Neural cell (in vitro differentiated cells): ENCODE measurements around the gene ICA1. TPM values are rescaled to one million over a fixed set of nuclear protein-coding genes. Genes with fewer than 3 reads are reported as not detected.

ENCODE experiments used
- H2AFZ ChIP-seq: fragments of 200-600, 300-800 bp; sonication (generic), shearing (Covaris generic); 2 replicates; pipeline ENCODE4 v1.6.0; 2014; ENCODE audit warnings: low read depth, mild to moderate bottlenecking, antibody characterized with exemption, low read length, moderate library complexity
- H3F3A ChIP-seq: fragments of 200-600 bp; shearing (Covaris generic); 2 replicates; pipeline ENCODE4 v1.6.1; 2016; ENCODE audit warnings: mild to moderate bottlenecking, moderate library complexity, mixed read lengths, antibody characterized with exemption, low read length; ENCODE audit not compliant: insufficient read depth, poor library complexity, severe bottlenecking
- H3K27ac ChIP-seq: fragments of 200-600, 300-800 bp; sonication (generic), shearing (Covaris generic); 2 replicates; pipeline ENCODE4 v1.5.1; 2014; ENCODE audit warnings: mild to moderate bottlenecking, low read length, moderate library complexity
- H3K27me3 ChIP-seq: fragments of 300-800, 200-600 bp; sonication (generic), shearing (Covaris generic); 2 replicates; pipeline ENCODE4 v1.6.0; 2014; ENCODE audit warnings: mild to moderate bottlenecking, low read depth, low read length, moderate library complexity; ENCODE audit not compliant: insufficient read depth
- H3K36me3 ChIP-seq: fragments of 300-800, 200-600 bp; sonication (generic), shearing (Covaris generic); 2 replicates; pipeline ENCODE4 v1.5.1; 2014; ENCODE audit warnings: mild to moderate bottlenecking, antibody characterized with exemption, low read length, moderate library complexity; ENCODE audit not compliant: insufficient read depth
- H3K4me2 ChIP-seq: fragments of 300-800, 200-600 bp; sonication (generic), shearing (Covaris generic); 2 replicates; pipeline ENCODE4 v1.6.0; 2014; ENCODE audit warnings: mild to moderate bottlenecking, low read length
- H3K4me3 ChIP-seq: fragments of 300-800, 200-600 bp; sonication (generic), shearing (Covaris generic); 2 replicates; pipeline ENCODE4 v1.5.1; 2014; ENCODE audit warnings: mild to moderate bottlenecking, low read length, moderate library complexity
- H3K79me2 ChIP-seq: fragments of 200-600 bp; shearing (Covaris generic); replicated peaks from 2 replicates; pipeline ENCODE4 v1.6.0; 2014; ENCODE audit warnings: mild to moderate bottlenecking, low read length, moderate library complexity; ENCODE audit not compliant: insufficient read depth
- H3K9ac ChIP-seq: fragments of 300-800, 200-600 bp; sonication (generic), shearing (Covaris generic); 2 replicates; pipeline ENCODE4 v1.6.1; 2016; ENCODE audit warnings: mild to moderate bottlenecking, low read length, mixed read lengths
- H3K9me2 ChIP-seq: fragments of 200-600 bp; shearing (Covaris generic); 2 replicates; pipeline ENCODE4 v1.6.1; 2016; ENCODE audit warnings: mild to moderate bottlenecking, low read length, mixed read lengths; ENCODE audit not compliant: insufficient read depth
- H3K9me3 ChIP-seq: fragments of 200-600, 300-800 bp; sonication (generic), shearing (Covaris generic); 2 replicates; pipeline ENCODE4 v1.6.1; 2016; ENCODE audit warnings: mild to moderate bottlenecking, mixed run types, low read length, moderate library complexity, mixed read lengths
- H4K20me1 ChIP-seq: fragments of 200-600 bp; shearing (Covaris generic); 2 replicates; pipeline ENCODE4 v1.6.1; 2016; ENCODE audit warnings: mild to moderate bottlenecking, mixed run types; ENCODE audit not compliant: insufficient read depth
- EP300 ChIP-seq: fragments of 450-650 bp; conservative IDR thresholded peaks from 2 replicates; pipeline ENCODE4 v1.6.1; 2014; ENCODE audit warnings: antibody characterized with exemption, mild to moderate bottlenecking, moderate library complexity; ENCODE audit not compliant: poor library complexity, severe bottlenecking
- EZH2 ChIP-seq: fragments of 200-600, 300-800 bp; shearing (Covaris generic), sonication (generic); IDR thresholded peaks from 2 replicates; pipeline ENCODE4 v1.6.1; 2014; ENCODE audit warnings: antibody characterized with exemption, low read length, borderline replicate concordance, mild to moderate bottlenecking; ENCODE audit not compliant: insufficient read depth, poor library complexity, severe bottlenecking
- MXI1 ChIP-seq: fragments of 450-650 bp; conservative IDR thresholded peaks from 2 replicates; pipeline ENCODE4 v1.6.1; 2014; ENCODE audit warnings: antibody characterized with exemption, mild to moderate bottlenecking; ENCODE audit not compliant: poor library complexity, severe bottlenecking
- POLR2AphosphoS5 ChIP-seq: IDR thresholded peaks from 2 replicates; pipeline ENCODE4 v1.6.1; 2012
- RAD21 ChIP-seq: fragments of 450-650 bp; conservative IDR thresholded peaks from 2 replicates; pipeline ENCODE4 v1.6.1; 2014; ENCODE audit warnings: antibody characterized with exemption, mild to moderate bottlenecking, moderate library complexity
- SMC3 ChIP-seq: fragments of 450-650 bp; conservative IDR thresholded peaks from 2 replicates; pipeline ENCODE4 v1.6.1; 2014; ENCODE audit warnings: antibody characterized with exemption, mild to moderate bottlenecking, moderate library complexity; ENCODE audit not compliant: poor library complexity
- TAF1 ChIP-seq: IDR thresholded peaks from 2 replicates; pipeline ENCODE4 v1.6.1; 2012; ENCODE audit warnings: low read depth
- polyA plus RNA-seq: library from polyadenylated mRNA; depleted of rRNA; stranded (reverse); fragments of >200 nt; gene quantifications from 2 replicates; pipeline ENCODE4 v1.2.3, GENCODE V29; 2014
- TF ChIP-seq, protein P1 (sequence below): IDR thresholded peaks from 2 replicates; pipeline ENCODE4 v1.6.1; 2012; ENCODE audit warnings: borderline replicate concordance
- TF ChIP-seq, protein P2 (sequence below): fragments of 450-650 bp; IDR thresholded peaks from 2 replicates; pipeline ENCODE4 v1.5.1; 2014; ENCODE audit warnings: antibody characterized with exemption, mild to moderate bottlenecking, moderate library complexity; ENCODE audit not compliant: poor library complexity, severe bottlenecking

The ICA1 gene
- polyA plus RNA-seq, 1 donor from 2014 or later = 18.6 TPM

DNA sequence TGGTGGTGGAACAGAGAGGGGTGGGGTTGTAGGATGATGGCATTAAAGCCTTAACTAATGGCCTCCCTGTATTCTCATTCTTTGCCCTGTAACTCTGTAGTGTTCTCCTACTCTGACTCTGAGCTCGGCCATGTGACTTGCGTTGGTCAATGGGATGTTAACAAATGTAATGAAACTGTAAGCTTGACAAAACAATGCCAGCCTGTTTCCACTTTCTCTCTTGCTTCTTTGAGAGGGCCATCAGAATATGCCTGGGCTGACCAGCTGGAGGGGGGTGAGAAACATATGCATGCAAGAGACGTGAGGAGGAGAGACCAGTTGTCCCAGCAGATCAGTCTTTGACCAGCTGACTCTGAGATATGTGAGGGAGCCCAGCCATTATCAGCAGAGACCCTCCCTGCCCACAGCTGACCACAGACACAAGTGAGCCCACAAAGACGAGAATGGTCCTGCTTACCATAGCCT is 100.6 kb downstream of the ICA1 start:
- Histone ChIP-seq H3K79me2 (no peaks in the 10 kb centered on the region), H3K27ac (no peak overlapping the region), H3K9me2 (no peaks in the 10 kb centered on the region), H4K20me1 (no peaks in the 10 kb centered on the region), H3K36me3 (no peaks in the 10 kb centered on the region), H3K9me3 (no peaks in the 10 kb centered on the region), H3K9ac (no peak overlapping the region), H3F3A (no peaks in the 10 kb centered on the region), H3K4me2 (no peak overlapping the region), H2AFZ (no peak overlapping the region), H3K4me3 (no peak overlapping the region), H3K27me3 (no peaks in the 10 kb centered on the region)
- TF ChIP-seq, protein P1, sequence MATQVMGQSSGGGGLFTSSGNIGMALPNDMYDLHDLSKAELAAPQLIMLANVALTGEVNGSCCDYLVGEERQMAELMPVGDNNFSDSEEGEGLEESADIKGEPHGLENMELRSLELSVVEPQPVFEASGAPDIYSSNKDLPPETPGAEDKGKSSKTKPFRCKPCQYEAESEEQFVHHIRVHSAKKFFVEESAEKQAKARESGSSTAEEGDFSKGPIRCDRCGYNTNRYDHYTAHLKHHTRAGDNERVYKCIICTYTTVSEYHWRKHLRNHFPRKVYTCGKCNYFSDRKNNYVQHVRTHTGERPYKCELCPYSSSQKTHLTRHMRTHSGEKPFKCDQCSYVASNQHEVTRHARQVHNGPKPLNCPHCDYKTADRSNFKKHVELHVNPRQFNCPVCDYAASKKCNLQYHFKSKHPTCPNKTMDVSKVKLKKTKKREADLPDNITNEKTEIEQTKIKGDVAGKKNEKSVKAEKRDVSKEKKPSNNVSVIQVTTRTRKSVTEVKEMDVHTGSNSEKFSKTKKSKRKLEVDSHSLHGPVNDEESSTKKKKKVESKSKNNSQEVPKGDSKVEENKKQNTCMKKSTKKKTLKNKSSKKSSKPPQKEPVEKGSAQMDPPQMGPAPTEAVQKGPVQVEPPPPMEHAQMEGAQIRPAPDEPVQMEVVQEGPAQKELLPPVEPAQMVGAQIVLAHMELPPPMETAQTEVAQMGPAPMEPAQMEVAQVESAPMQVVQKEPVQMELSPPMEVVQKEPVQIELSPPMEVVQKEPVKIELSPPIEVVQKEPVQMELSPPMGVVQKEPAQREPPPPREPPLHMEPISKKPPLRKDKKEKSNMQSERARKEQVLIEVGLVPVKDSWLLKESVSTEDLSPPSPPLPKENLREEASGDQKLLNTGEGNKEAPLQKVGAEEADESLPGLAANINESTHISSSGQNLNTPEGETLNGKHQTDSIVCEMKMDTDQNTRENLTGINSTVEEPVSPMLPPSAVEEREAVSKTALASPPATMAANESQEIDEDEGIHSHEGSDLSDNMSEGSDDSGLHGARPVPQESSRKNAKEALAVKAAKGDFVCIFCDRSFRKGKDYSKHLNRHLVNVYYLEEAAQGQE = no peak
- TF ChIP-seq EZH2 (no peak), EP300 (no peak), SMC3 (no peak), POLR2AphosphoS5 (no peak), TAF1 (no peak)
- TF ChIP-seq, protein P2, sequence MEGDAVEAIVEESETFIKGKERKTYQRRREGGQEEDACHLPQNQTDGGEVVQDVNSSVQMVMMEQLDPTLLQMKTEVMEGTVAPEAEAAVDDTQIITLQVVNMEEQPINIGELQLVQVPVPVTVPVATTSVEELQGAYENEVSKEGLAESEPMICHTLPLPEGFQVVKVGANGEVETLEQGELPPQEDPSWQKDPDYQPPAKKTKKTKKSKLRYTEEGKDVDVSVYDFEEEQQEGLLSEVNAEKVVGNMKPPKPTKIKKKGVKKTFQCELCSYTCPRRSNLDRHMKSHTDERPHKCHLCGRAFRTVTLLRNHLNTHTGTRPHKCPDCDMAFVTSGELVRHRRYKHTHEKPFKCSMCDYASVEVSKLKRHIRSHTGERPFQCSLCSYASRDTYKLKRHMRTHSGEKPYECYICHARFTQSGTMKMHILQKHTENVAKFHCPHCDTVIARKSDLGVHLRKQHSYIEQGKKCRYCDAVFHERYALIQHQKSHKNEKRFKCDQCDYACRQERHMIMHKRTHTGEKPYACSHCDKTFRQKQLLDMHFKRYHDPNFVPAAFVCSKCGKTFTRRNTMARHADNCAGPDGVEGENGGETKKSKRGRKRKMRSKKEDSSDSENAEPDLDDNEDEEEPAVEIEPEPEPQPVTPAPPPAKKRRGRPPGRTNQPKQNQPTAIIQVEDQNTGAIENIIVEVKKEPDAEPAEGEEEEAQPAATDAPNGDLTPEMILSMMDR = no peak

DNA sequence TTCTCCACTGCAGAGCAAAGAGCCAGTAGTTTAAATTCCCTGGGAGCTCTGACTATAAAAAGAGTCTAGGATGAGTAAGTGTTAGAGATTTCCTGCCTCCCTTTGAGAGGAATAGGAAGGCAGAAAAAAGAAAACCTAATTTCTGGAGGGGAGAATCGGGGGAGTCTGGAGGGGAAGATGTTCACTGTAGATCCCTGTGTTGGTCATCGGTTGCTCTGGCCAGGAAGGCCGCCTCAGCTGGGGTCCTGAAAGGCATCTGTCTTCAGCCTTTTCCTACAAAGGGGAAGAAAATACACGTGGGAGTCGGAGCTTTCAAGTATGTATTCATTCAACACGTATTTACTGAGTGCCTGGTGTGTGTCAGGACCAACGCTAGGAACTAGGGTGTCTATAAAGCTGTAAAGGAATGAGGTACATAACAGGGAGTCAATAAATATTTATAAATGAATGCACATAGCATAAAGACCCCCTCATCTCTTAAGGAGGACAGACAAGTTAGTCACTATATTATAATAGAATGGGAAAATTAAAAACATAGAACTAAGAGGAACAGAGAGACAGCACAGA is 101.1 kb downstream of the ICA1 start:
- TF ChIP-seq POLR2AphosphoS5 (no peak), EZH2 (no peak), SMC3 (no peak), RAD21 (no peak), TAF1 (no peak), MXI1 (no peak), EP300 (no peak)
- TF ChIP-seq, protein P1 = no peak
- TF ChIP-seq, protein P2 = no peak
- Histone ChIP-seq H3K9ac (no peak overlapping the region), H3F3A (no peaks in the 10 kb centered on the region), H2AFZ (no peak overlapping the region), H4K20me1 (no peaks in the 10 kb centered on the region), H3K9me2 (no peaks in the 10 kb centered on the region), H3K79me2 (no peaks in the 10 kb centered on the region), H3K27ac (no peak overlapping the region), H3K4me2 (no peak overlapping the region), H3K9me3 (no peaks in the 10 kb centered on the region), H3K27me3 (no peaks in the 10 kb centered on the region), H3K36me3 (no peaks in the 10 kb centered on the region), H3K4me3 (no peak overlapping the region)
